ENCODE measurements around the gene CDIP1.

- TF ChIP-seq, protein P1, sequence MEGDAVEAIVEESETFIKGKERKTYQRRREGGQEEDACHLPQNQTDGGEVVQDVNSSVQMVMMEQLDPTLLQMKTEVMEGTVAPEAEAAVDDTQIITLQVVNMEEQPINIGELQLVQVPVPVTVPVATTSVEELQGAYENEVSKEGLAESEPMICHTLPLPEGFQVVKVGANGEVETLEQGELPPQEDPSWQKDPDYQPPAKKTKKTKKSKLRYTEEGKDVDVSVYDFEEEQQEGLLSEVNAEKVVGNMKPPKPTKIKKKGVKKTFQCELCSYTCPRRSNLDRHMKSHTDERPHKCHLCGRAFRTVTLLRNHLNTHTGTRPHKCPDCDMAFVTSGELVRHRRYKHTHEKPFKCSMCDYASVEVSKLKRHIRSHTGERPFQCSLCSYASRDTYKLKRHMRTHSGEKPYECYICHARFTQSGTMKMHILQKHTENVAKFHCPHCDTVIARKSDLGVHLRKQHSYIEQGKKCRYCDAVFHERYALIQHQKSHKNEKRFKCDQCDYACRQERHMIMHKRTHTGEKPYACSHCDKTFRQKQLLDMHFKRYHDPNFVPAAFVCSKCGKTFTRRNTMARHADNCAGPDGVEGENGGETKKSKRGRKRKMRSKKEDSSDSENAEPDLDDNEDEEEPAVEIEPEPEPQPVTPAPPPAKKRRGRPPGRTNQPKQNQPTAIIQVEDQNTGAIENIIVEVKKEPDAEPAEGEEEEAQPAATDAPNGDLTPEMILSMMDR (IDR thresholded peaks at IDR 0.05; ENCODE audit: low read depth, low read length, poor library complexity, severe bottlenecking) = no peak
- TF ChIP-seq EZH2phosphoT487 (IDR thresholded peaks at IDR 0.05; ENCODE audit: borderline replicate concordance, low read length) = no peak
These were observed 16.5 kb downstream of the CDIP1 start for GRCh38 chr16:4522051-4522581.

Data from DOHH2 (cell line).